Osteoblast (primary cell): ENCODE measurements around the gene CASKIN2. TPM values are rescaled to one million over a fixed set of nuclear protein-coding genes. Genes with fewer than 3 reads are reported as not detected.

Experiments
- DNase-seq: peaks from one replicate; pipeline ENCODE4 v3.0.0; 2011; ENCODE audit warnings: low spot score, mixed read lengths; ENCODE audit not compliant: insufficient read length; ENCODE audit errors: missing footprints
- H2AFZ ChIP-seq: 2 replicates; pipeline ENCODE4 v1.6.0; 2011; ENCODE audit warnings: mild to moderate bottlenecking, low read length
- H3K27ac ChIP-seq: 2 replicates; pipeline ENCODE4 v1.5.1; 2011; ENCODE audit warnings: mild to moderate bottlenecking, low read depth, low read length, moderate library complexity
- H3K27me3 ChIP-seq: 2 replicates; pipeline ENCODE4 v1.6.0; 2012; ENCODE audit warnings: mild to moderate bottlenecking, control low read depth, inconsistent platforms, low read length, moderate library complexity; ENCODE audit not compliant: insufficient read depth
- H3K36me3 ChIP-seq: 2 replicates; pipeline ENCODE4 v1.5.1; 2011; ENCODE audit warnings: mild to moderate bottlenecking, low read length, control low read depth, moderate library complexity; ENCODE audit not compliant: insufficient read depth
- H3K4me1 ChIP-seq: 2 replicates; pipeline ENCODE4 v1.5.1; 2011; ENCODE audit warnings: mild to moderate bottlenecking, low read length, control low read depth, moderate library complexity; ENCODE audit not compliant: insufficient read depth
- H3K4me2 ChIP-seq: 2 replicates; pipeline ENCODE4 v1.6.0; 2011; ENCODE audit warnings: mild to moderate bottlenecking, low read length; ENCODE audit not compliant: insufficient read depth
- H3K4me3 ChIP-seq: fragments of 200-600 bp; sonication (generic); 3 replicates; pipeline ENCODE4 v1.5.1; 2012; ENCODE audit warnings: mild to moderate bottlenecking, low read length, inconsistent platforms; ENCODE audit not compliant: insufficient read depth
- H3K79me2 ChIP-seq: 2 replicates; pipeline ENCODE4 v1.6.0; 2012; ENCODE audit warnings: mild to moderate bottlenecking, low read length, control low read depth, inconsistent platforms; ENCODE audit not compliant: insufficient read depth
- H3K9me3 ChIP-seq: 2 replicates; pipeline ENCODE4 v1.5.1; 2011; ENCODE audit warnings: low read depth, low read length, control low read depth
- H4K20me1 ChIP-seq: 2 replicates; pipeline ENCODE4 v1.6.0; 2012; ENCODE audit warnings: mild to moderate bottlenecking, low read length, control low read depth; ENCODE audit not compliant: insufficient read depth
- total RNA-seq: library from RNA; depleted of rRNA; stranded (reverse); fragments of >200 nt; gene quantifications from 2 replicates; pipeline ENCODE4 v1.2.3, GENCODE V29; 2012
- TF ChIP-seq, protein P1 (sequence below): IDR thresholded peaks from 2 replicates; pipeline ENCODE4 v1.5.1; 2011; ENCODE audit warnings: mild to moderate bottlenecking, low read depth, low read length, moderate library complexity; ENCODE audit errors: extremely low read depth

The CASKIN2 gene
- total RNA-seq, 1 donor: 8.7 TPM

DNA sequence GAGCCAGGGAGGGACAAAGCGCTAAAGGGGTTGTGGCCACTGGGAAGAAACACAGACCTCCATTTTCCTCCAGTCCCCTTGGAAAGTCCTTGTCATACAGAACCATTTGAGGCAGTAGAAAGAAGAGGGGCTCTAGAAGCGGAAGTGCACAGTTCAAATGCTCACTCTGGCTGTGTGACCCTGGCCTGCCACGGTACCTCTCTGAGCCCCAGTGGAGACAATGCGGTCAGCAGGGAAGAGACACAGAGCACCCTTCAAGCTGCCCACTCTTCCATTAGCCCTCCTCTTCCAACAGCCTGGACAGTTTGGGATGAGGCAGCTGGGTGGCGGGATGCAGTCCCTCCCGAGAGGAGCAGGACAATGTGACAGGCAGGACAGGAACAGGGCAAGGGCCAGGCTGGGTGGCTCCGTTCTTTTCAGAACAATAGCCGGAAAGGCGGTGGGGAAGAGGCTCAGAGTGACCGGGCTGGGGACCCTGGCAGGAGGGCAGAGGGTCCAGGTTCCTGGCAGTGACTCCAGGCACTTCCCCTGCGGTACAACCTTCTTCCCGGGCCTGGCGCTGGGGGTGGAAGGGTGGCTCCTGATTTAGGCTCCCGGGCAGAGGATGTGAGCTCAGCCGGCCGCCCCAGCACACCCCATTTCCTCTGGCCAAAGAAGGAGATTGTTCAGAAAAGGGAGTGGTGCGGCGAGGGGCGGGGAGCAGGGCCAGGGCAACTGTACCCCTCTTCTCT, 5.6 kb downstream of the CASKIN2 start:
- DNase-seq: no peak
- Histone ChIP-seq H3K4me2 (no peak overlapping the region), H3K27ac (no peak overlapping the region), H3K9me3 (no peaks in the 10 kb centered on the region), H3K36me3 (peaks cover 10% of the 10 kb centered on the region), H4K20me1 (peaks cover 44% of the 10 kb centered on the region), H2AFZ (no peak overlapping the region), H3K4me1 (peaks cover 7% of the 10 kb centered on the region), H3K4me3 (no peak overlapping the region), H3K27me3 (no peaks in the 10 kb centered on the region), H3K79me2 (peaks cover 28% of the 10 kb centered on the region)
- TF ChIP-seq, protein P1, sequence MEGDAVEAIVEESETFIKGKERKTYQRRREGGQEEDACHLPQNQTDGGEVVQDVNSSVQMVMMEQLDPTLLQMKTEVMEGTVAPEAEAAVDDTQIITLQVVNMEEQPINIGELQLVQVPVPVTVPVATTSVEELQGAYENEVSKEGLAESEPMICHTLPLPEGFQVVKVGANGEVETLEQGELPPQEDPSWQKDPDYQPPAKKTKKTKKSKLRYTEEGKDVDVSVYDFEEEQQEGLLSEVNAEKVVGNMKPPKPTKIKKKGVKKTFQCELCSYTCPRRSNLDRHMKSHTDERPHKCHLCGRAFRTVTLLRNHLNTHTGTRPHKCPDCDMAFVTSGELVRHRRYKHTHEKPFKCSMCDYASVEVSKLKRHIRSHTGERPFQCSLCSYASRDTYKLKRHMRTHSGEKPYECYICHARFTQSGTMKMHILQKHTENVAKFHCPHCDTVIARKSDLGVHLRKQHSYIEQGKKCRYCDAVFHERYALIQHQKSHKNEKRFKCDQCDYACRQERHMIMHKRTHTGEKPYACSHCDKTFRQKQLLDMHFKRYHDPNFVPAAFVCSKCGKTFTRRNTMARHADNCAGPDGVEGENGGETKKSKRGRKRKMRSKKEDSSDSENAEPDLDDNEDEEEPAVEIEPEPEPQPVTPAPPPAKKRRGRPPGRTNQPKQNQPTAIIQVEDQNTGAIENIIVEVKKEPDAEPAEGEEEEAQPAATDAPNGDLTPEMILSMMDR: no peak

DNA sequence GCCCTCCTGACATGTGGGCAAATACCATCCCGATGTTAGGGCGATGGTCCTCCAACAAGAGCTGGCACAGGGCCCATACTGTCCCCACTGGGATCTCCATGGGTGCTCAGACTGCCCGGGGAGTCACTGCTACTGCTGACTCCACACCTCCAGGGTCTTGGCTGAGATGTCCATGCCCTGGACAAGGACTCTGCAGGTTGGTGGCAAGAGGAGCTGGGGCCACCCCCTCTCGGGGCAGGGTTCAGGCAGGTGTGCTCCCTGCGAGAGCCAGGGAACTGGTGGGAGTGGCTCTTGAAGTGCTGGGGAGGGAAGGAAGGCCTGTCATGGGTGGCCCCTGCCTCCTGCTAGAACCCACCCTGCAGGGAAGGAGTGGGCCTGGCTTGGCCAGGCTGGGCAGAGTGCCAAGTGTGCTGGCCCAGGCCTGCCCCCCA, 6.4 kb downstream of the CASKIN2 start:
- Histone ChIP-seq H2AFZ (no peak overlapping the region), H3K27me3 (no peaks in the 10 kb centered on the region), H3K4me1 (peaks cover under 1% of the 10 kb centered on the region)

DNA sequence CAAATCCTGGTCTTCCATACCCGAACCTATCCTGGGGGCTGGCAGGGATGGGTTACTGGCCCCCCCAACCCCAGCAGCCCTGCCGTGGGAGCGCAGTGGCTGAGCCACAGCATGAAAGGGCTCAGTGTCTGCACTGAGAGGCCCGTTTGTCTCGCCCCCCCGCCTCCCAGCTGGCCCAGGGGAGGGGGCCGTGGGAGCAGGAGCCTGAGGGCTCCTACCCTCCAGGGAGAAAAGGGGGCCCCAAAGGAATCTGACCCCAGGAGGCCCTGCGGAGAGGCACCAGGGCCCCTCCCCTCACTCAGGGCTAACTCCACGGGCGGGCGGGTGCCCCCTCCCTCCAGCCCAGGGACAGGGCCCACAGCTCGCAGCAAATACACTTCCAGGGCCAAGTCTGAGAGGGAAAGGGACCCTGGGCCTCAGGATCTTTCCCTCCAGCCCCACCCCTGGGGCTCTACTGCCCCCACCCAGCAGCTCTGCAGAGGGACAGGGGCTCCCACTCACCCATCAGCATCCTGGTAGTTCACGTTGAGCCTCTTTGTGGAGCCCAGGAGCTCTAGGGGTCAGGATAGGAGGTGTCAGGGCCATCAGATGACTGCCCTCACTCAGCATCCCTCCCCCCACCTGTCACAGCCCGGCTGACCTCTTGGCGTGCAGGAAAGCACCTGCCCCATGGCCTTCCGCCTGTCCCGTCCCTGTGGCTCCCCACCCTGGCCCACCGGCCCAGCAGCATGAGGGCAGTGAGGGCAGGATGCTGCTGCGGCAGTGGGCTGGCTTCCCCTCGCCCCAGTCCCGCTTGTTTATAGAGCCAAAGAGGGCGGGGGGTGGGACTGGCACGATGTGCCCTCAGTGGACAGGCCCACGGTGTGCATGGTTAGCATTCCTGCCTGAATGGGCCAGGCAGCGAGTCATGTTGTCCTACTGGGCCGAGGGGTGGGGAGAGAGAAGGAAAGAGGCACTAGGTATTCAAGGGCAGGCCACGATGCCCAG, 7.3 kb downstream of the CASKIN2 start:
- Histone ChIP-seq H3K4me3 (no peak overlapping the region), H3K9me3 (no peaks in the 10 kb centered on the region), H3K79me2 (peaks cover 14% of the 10 kb centered on the region), H4K20me1 (peaks cover 40% of the 10 kb centered on the region), H2AFZ (no peak overlapping the region), H3K27ac (no peak overlapping the region), H3K36me3 (peaks cover 10% of the 10 kb centered on the region), H3K27me3 (no peaks in the 10 kb centered on the region), H3K4me2 (no peak overlapping the region), H3K4me1 (no peaks in the 10 kb centered on the region)
- TF ChIP-seq, protein P1: no peak
- no peak for DNase-seq

More for the DNA sequence above, 6.4 kb downstream of the CASKIN2 start:
- Histone ChIP-seq H3K79me2 (peaks cover 21% of the 10 kb centered on the region), H3K4me3 (no peak overlapping the region), H3K36me3 (peaks cover 10% of the 10 kb centered on the region), H4K20me1 (peaks cover 46% of the 10 kb centered on the region), H3K9me3 (no peaks in the 10 kb centered on the region), H3K4me2 (no peak overlapping the region), H3K27ac (no peak overlapping the region)
- TF ChIP-seq, protein P1: no peak
- no peak for DNase-seq

DNA sequence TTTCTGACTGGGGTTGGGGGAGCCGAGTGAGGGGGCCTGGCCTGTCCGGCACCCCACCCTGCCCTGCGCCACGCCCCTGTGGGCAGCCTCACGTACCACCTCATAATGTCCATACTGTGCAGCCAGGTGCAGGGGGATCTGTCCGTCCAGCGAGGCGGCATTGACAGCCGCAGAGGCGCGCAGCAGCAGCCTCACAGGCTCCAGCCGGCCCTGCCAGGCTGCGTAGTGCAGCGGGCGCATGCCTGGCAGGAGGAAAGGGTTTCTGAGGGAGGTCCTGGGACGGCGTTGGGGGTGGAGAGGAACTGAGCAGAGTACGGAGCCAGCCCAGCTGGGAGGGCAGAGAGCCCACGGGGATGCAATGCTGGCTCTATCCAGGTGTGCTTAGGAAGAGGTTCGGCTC, 8.4 kb downstream of the CASKIN2 start:
- TF ChIP-seq, protein P1: no peak
- H4K20me1 ChIP-seq: peaks cover 35% of the 10 kb centered on the region
- no peak overlapping the region for H3K4me2 ChIP-seq
- peaks cover 9% of the 10 kb centered on the region for H3K79me2 ChIP-seq
- H3K27me3 ChIP-seq: no peaks in the 10 kb centered on the region
- no peak overlapping the region for H3K4me3 ChIP-seq
- no peak for DNase-seq
- no peak overlapping the region for H2AFZ ChIP-seq
- H3K4me1 ChIP-seq: no peaks in the 10 kb centered on the region
- peaks cover 5% of the 10 kb centered on the region for H3K36me3 ChIP-seq
- H3K9me3 ChIP-seq: no peaks in the 10 kb centered on the region
- no peak overlapping the region for H3K27ac ChIP-seq
